ENCODE measurements around the gene EPAS1. TPM values are rescaled to one million over a fixed set of nuclear protein-coding genes. Genes with fewer than 3 reads are reported as not detected.

EPAS1 gene
- total and polyA plus RNA-seq, 4 donors, result 26.2 to 193 (median 61.1) TPM

GRCh38 chr2:46315103-46315890, 18.1 kb downstream of the EPAS1 start:
- Histone ChIP-seq H3K27ac (ENCODE audit: low read depth in 1 of 2, low read length in 2 of 2) (peak overlapping the region; percentile 89 to 93), H3K4me3 (ENCODE audit: low read depth in 1 of 3, low read length in 3 of 3) (no peak overlapping the region), H3K27me3 (ENCODE audit: control insufficient read depth in 4 of 4, insufficient read depth in 4 of 4, low read length in 3 of 4) (no peaks in the 10 kb centered on the region), H3K4me1 (ENCODE audit: control insufficient read depth in 4 of 4, insufficient read depth in 4 of 4, low read length in 3 of 4) (peaks cover 32 to 92% (median 65%) of the 10 kb centered on the region in 4 donors), H3K9ac (ENCODE audit: low read depth in 1 of 2, low read length in 2 of 2) (peak overlapping the region in 1 of 2 donors; percentile 38), H3K36me3 (ENCODE audit: control insufficient read depth in 4 of 4, insufficient read depth in 3 of 4, low read depth in 1 of 4, low read length in 3 of 4) (peaks cover 0 to 3% (median 0%) of the 10 kb centered on the region in 4 donors), H3K9me3 (ENCODE audit: control insufficient read depth in 4 of 4, low read length in 3 of 4) (no peaks in the 10 kb centered on the region)
- TF ChIP-seq RXRA (IDR thresholded peaks at IDR 0.05), result peak; percentile 98 to 99
- peak; percentile 56 to 70 for TF ChIP-seq RAD21 (IDR thresholded peaks at IDR 0.05)
- peak; percentile 95 for TF ChIP-seq HNF4G (IDR thresholded peaks at IDR 0.05)
- peak; percentile 98 for TF ChIP-seq MAX (IDR thresholded peaks at IDR 0.05)
- peak; percentile 88 for TF ChIP-seq REST (IDR thresholded peaks at IDR 0.05)
- peak; percentile 88 for TF ChIP-seq ATF3 (IDR thresholded peaks at IDR 0.05)
- TF ChIP-seq ZBTB33 (IDR thresholded peaks at IDR 0.05), result peak; percentile 84
- TF ChIP-seq EGR1 (IDR thresholded peaks at IDR 0.05; ENCODE audit: low read depth in 2 of 2), result peak; percentile 76 to 95
- no peak for TF ChIP-seq CTCF (IDR thresholded peaks at IDR 0.05; ENCODE audit: low read depth, low read length, missing input control)
- peak; percentile 92 for TF ChIP-seq NR2F2 (IDR thresholded peaks at IDR 0.05)
- peak; percentile 66 for TF ChIP-seq FOXA2 (IDR thresholded peaks at IDR 0.05)
- peak; percentile 32 to 73 for TF ChIP-seq GABPA (IDR thresholded peaks at IDR 0.05 in 1 of 2, conservative IDR thresholded peaks at IDR 0.05 in 1 of 2)
- TF ChIP-seq SP1 (IDR thresholded peaks at IDR 0.05), result peak; percentile 97
- TF ChIP-seq FOXA1 (IDR thresholded peaks at IDR 0.05), result peak; percentile 83
- peak; percentile 96 to 98 for TF ChIP-seq HNF4A (conservative IDR thresholded peaks at IDR 0.05)
- TF ChIP-seq YY1 (IDR thresholded peaks at IDR 0.05), result peak; percentile 93
- peak; percentile 94 for TF ChIP-seq TAF1 (conservative IDR thresholded peaks at IDR 0.05)
- TF ChIP-seq JUND (IDR thresholded peaks at IDR 0.05), result peak; percentile 96
- 11% methylated on average over 11 of the region's 11 CpGs for WGBS
- DNase-seq (ENCODE audit: low spot score), result peak; percentile 65

Data from liver (tissue), 9 donors.